SK-N-SH treated with all-trans-retinoic acid at 6 μM for 48 hours (cell line): ENCODE measurements around the gene IWS1.

Source experiments
- ATAC-seq: fragments of 200-7000 bp; cut with Tn5 transposase; 3 replicates; pipeline ENCODE4 v1.9.1; 2020; ENCODE audit warnings: mild to moderate bottlenecking, moderate library complexity
- CREB5 ChIP-seq: fragments of 250-450 bp; sonication (Bioruptor Pico); IDR thresholded peaks from 2 replicates; pipeline ENCODE4 v1.5.1; 2020; ENCODE audit warnings: low read depth, mild to moderate bottlenecking, moderate library complexity
- ESRRG ChIP-seq: fragments of 250-450 bp; sonication (Bioruptor Pico); IDR thresholded peaks from 2 replicates; pipeline ENCODE4 v1.6.1; 2021; ENCODE audit warnings: mild to moderate bottlenecking
- GLIS3 ChIP-seq: fragments of 250-450 bp; sonication (Bioruptor Pico); IDR thresholded peaks from 2 replicates; pipeline ENCODE4 v1.5.0; 2020; ENCODE audit warnings: mild to moderate bottlenecking, moderate library complexity
- OSR1 ChIP-seq: fragments of 250-450 bp; sonication (Bioruptor Pico); IDR thresholded peaks from 2 replicates; pipeline ENCODE4 v1.8.0; 2022; ENCODE audit warnings: moderate library complexity, mild to moderate bottlenecking, inconsistent platforms
- PPARA ChIP-seq: fragments of 250-450 bp; sonication (Bioruptor Pico); IDR thresholded peaks from 2 replicates; pipeline ENCODE4 v1.5.0; 2020; ENCODE audit warnings: mild to moderate bottlenecking, borderline replicate concordance
- SNAI2 ChIP-seq: fragments of 250-450 bp; sonication (Bioruptor Pico); IDR thresholded peaks from 2 replicates; pipeline ENCODE4 v1.5.0; 2020; ENCODE audit warnings: mild to moderate bottlenecking, moderate library complexity
- TCF4 ChIP-seq: fragments of 250-450 bp; sonication (Bioruptor Pico); IDR thresholded peaks from 2 replicates; pipeline ENCODE4 v1.8.0; 2021; ENCODE audit warnings: mild to moderate bottlenecking, moderate library complexity, borderline replicate concordance
- TOX ChIP-seq: fragments of 250-450 bp; sonication (Bioruptor Pico); IDR thresholded peaks from 2 replicates; pipeline ENCODE4 v1.8.0; 2021; ENCODE audit warnings: mild to moderate bottlenecking, moderate library complexity, borderline replicate concordance
- ZC3H10 ChIP-seq: fragments of 250-450 bp; sonication (Bioruptor Pico); IDR thresholded peaks from 2 replicates; pipeline ENCODE4 v1.5.1; 2021; ENCODE audit warnings: mild to moderate bottlenecking, moderate library complexity
- ZFP3 ChIP-seq: fragments of 250-450 bp; sonication (Bioruptor Pico); IDR thresholded peaks from 2 replicates; pipeline ENCODE4 v1.5.0; 2020; ENCODE audit warnings: mild to moderate bottlenecking, moderate library complexity
- ZFP30 ChIP-seq: fragments of 450-650 bp; formaldehyde crosslinking; IDR thresholded peaks from 2 replicates; pipeline ENCODE4 v1.5.0; 2022; ENCODE audit warnings: mild to moderate bottlenecking, moderate library complexity
- ZNF565 ChIP-seq: fragments of 450-650 bp; formaldehyde crosslinking; conservative IDR thresholded peaks from 2 replicates; pipeline ENCODE4 v1.5.0; 2020; ENCODE audit warnings: low read depth, mild to moderate bottlenecking, moderate library complexity
- ZNF70 ChIP-seq: fragments of 450-650 bp; formaldehyde crosslinking; IDR thresholded peaks from 2 replicates; pipeline ENCODE4 v1.5.0; 2020; ENCODE audit warnings: mild to moderate bottlenecking, moderate library complexity
- ZNF8 ChIP-seq: fragments of 450-650 bp; formaldehyde crosslinking; IDR thresholded peaks from 2 replicates; pipeline ENCODE4 v1.5.0; 2020; ENCODE audit warnings: mild to moderate bottlenecking, moderate library complexity
- TF ChIP-seq, protein P1 (sequence below): fragments of 250-450 bp; sonication (Bioruptor Pico); IDR thresholded peaks from 2 replicates; pipeline ENCODE4 v1.5.1; 2021; ENCODE audit warnings: mild to moderate bottlenecking, moderate library complexity
- TF ChIP-seq, protein P2 (sequence below): fragments of 250-450 bp; sonication (Bioruptor Pico); IDR thresholded peaks from 2 replicates; pipeline ENCODE4 v1.5.0; 2020; ENCODE audit warnings: mild to moderate bottlenecking, moderate library complexity
- TF ChIP-seq, protein P3 (sequence below): fragments of 250-450 bp; sonication (Bioruptor Pico); IDR thresholded peaks from 2 replicates; pipeline ENCODE4 v1.8.0; 2020; ENCODE audit warnings: mild to moderate bottlenecking, moderate library complexity, borderline replicate concordance

Gene IWS1

GRCh38 chr2:127559454-127559853 lies 33.2 kb upstream of the IWS1 start:
- no peak for TF ChIP-seq PPARA
- no peak for TF ChIP-seq TOX (CRISPR knock-in tag)
- no peak for TF ChIP-seq ZFP30
- no peak for TF ChIP-seq TCF4
- no peak for TF ChIP-seq ZNF70 (CRISPR knock-in tag)
- no peak for TF ChIP-seq ZNF565 (CRISPR knock-in tag)
- TF ChIP-seq, protein P1, sequence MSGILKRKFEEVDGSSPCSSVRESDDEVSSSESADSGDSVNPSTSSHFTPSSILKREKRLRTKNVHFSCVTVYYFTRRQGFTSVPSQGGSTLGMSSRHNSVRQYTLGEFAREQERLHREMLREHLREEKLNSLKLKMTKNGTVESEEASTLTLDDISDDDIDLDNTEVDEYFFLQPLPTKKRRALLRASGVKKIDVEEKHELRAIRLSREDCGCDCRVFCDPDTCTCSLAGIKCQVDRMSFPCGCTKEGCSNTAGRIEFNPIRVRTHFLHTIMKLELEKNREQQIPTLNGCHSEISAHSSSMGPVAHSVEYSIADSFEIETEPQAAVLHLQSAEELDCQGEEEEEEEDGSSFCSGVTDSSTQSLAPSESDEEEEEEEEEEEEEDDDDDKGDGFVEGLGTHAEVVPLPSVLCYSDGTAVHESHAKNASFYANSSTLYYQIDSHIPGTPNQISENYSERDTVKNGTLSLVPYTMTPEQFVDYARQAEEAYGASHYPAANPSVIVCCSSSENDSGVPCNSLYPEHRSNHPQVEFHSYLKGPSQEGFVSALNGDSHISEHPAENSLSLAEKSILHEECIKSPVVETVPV (CRISPR knock-in tag), result no peak
- TF ChIP-seq ZNF8 (CRISPR knock-in tag), result no peak
- no peak for TF ChIP-seq SNAI2 (CRISPR knock-in tag)
- no peak for TF ChIP-seq ESRRG (CRISPR knock-in tag)
- no peak for TF ChIP-seq OSR1 (CRISPR knock-in tag)
- TF ChIP-seq, protein P2, sequence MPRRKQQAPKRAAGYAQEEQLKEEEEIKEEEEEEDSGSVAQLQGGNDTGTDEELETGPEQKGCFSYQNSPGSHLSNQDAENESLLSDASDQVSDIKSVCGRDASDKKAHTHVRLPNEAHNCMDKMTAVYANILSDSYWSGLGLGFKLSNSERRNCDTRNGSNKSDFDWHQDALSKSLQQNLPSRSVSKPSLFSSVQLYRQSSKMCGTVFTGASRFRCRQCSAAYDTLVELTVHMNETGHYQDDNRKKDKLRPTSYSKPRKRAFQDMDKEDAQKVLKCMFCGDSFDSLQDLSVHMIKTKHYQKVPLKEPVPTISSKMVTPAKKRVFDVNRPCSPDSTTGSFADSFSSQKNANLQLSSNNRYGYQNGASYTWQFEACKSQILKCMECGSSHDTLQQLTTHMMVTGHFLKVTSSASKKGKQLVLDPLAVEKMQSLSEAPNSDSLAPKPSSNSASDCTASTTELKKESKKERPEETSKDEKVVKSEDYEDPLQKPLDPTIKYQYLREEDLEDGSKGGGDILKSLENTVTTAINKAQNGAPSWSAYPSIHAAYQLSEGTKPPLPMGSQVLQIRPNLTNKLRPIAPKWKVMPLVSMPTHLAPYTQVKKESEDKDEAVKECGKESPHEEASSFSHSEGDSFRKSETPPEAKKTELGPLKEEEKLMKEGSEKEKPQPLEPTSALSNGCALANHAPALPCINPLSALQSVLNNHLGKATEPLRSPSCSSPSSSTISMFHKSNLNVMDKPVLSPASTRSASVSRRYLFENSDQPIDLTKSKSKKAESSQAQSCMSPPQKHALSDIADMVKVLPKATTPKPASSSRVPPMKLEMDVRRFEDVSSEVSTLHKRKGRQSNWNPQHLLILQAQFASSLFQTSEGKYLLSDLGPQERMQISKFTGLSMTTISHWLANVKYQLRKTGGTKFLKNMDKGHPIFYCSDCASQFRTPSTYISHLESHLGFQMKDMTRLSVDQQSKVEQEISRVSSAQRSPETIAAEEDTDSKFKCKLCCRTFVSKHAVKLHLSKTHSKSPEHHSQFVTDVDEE (CRISPR knock-in tag), result no peak
- no peak for TF ChIP-seq CREB5 (CRISPR knock-in tag)
- ATAC-seq, result no peak

GRCh38 chr2:127558911-127559310 lies 32.6 kb upstream of the IWS1 start:
- TF ChIP-seq ZNF8 (CRISPR knock-in tag) (no peak), CREB5 (CRISPR knock-in tag) (no peak), ESRRG (CRISPR knock-in tag) (no peak), ZC3H10 (CRISPR knock-in tag) (no peak), ZNF70 (CRISPR knock-in tag) (no peak), GLIS3 (CRISPR knock-in tag) (no peak), TOX (CRISPR knock-in tag) (no peak), ZNF565 (CRISPR knock-in tag) (no peak), ZFP3 (CRISPR knock-in tag) (no peak)
- TF ChIP-seq, protein P1 (CRISPR knock-in tag), result no peak
- TF ChIP-seq, protein P3, sequence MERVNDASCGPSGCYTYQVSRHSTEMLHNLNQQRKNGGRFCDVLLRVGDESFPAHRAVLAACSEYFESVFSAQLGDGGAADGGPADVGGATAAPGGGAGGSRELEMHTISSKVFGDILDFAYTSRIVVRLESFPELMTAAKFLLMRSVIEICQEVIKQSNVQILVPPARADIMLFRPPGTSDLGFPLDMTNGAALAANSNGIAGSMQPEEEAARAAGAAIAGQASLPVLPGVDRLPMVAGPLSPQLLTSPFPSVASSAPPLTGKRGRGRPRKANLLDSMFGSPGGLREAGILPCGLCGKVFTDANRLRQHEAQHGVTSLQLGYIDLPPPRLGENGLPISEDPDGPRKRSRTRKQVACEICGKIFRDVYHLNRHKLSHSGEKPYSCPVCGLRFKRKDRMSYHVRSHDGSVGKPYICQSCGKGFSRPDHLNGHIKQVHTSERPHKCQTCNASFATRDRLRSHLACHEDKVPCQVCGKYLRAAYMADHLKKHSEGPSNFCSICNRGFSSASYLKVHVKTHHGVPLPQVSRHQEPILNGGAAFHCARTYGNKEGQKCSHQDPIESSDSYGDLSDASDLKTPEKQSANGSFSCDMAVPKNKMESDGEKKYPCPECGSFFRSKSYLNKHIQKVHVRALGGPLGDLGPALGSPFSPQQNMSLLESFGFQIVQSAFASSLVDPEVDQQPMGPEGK (CRISPR knock-in tag), result no peak
- TF ChIP-seq, protein P2 (CRISPR knock-in tag), result no peak

More at GRCh38 chr2:127558911-127559310, 32.6 kb upstream of the IWS1 start:
- no peak for ATAC-seq
